B cell (primary cell): ENCODE data around the gene DTX4. TPM values are rescaled to one million over a fixed set of nuclear protein-coding genes. Genes with fewer than 3 reads are reported as not detected.

Experiments used
- ATAC-seq: fragments of 200-7000 bp; cut with Tn5 transposase; one replicate; pipeline ENCODE4 v1.10.0; 2021; ENCODE audit warnings: low read depth, mild to moderate bottlenecking, moderate number of reproducible peaks, moderate library complexity
- CTCF ChIA-PET: fragments of 350-600 bp; sonication (Branson Sonifier 250); formaldehyde crosslinking; loops from one replicate; lab custom pipeline; 2021; ENCODE audit warnings: antibody characterized with exemption, inconsistent platforms; lab: Charles Lee
- POLR2A ChIA-PET: fragments of 350-600 bp; sonication (Branson Sonifier 250); formaldehyde crosslinking; loops from one replicate; lab custom pipeline; 2021; ENCODE audit warnings: antibody characterized with exemption; lab: Charles Lee
- DNase-seq: peaks from one replicate; pipeline ENCODE4 v3.0.0; 2013
- H2AFZ ChIP-seq: 2 replicates; pipeline ENCODE4 v1.6.1; 2012; ENCODE audit warnings: mild to moderate bottlenecking, low read depth, low read length; ENCODE audit not compliant: insufficient read depth, poor library complexity, severe bottlenecking
- H3K27ac ChIP-seq, 2 donors: 1 replicate in 1 of 2; 2 replicates in 1 of 2; pipeline ENCODE4 v1.5.1; 2012 to 2013; ENCODE audit warnings: low read length in 2 of 2, mild to moderate bottlenecking in 2 of 2, moderate library complexity in 1 of 2
- H3K27me3 ChIP-seq, 4 experiments: fragments of 200-600 bp in 1 of 4; sonication (generic) in 1 of 4; replicated peaks in 1 of 4; 1 replicate in 2 of 4; 2 replicates in 2 of 4; pipeline versions ENCODE4 v1.6.1 to v1.7.0; 2013 to 2016; ENCODE audit warnings: low read length in 3 of 4, mild to moderate bottlenecking in 2 of 4, mixed read lengths in 1 of 4, moderate library complexity in 1 of 4; ENCODE audit not compliant: insufficient read depth in 4 of 4, control insufficient read depth in 3 of 4; ENCODE audit errors: control extremely low read depth in 1 of 4
- H3K36me3 ChIP-seq, 2 experiments: replicated peaks in 1 of 2; 1 replicate in 1 of 2; 2 replicates in 1 of 2; pipeline versions ENCODE4 v1.6.1 to v1.7.1; 2013; ENCODE audit warnings: low read length in 1 of 2; ENCODE audit not compliant: insufficient read depth in 2 of 2, control insufficient read depth in 1 of 2; ENCODE audit errors: control extremely low read depth in 1 of 2, extremely low read depth in 1 of 2
- H3K4me1 ChIP-seq, 2 donors: fragments of 200-600 bp in 1 of 2; sonication (generic) in 1 of 2; 1 replicate in 1 of 2; 2 replicates in 1 of 2; pipeline versions ENCODE4 v1.5.1 to v1.6.1; 2013 to 2017; ENCODE audit warnings: low read length in 2 of 2; ENCODE audit not compliant: control insufficient read depth in 2 of 2, insufficient read depth in 2 of 2
- H3K4me2 ChIP-seq: replicated peaks from 2 replicates; pipeline ENCODE3; 2012; ENCODE audit warnings: mild to moderate bottlenecking, low read depth, low read length; ENCODE audit not compliant: poor library complexity, severe bottlenecking
- H3K4me3 ChIP-seq, 5 experiments: fragments of 200-600 bp in 1 of 5; sonication (generic) in 1 of 5; 1 replicate in 3 of 5; 2 replicates in 2 of 5; pipeline versions ENCODE4 v1.5.1 to v1.7.0; 2011 to 2016; ENCODE audit warnings: low read length in 4 of 5, mild to moderate bottlenecking in 4 of 5, low read depth in 2 of 5, control low read depth in 1 of 5, moderate library complexity in 1 of 5; ENCODE audit not compliant: insufficient read depth in 1 of 5; ENCODE audit errors: control extremely low read depth in 1 of 5, extremely low read depth in 1 of 5
- H3K79me2 ChIP-seq: fragments of 200-600 bp; sonication (generic); one replicate; pipeline ENCODE4 v1.6.0; 2016; ENCODE audit warnings: low read length; ENCODE audit not compliant: control insufficient read depth, insufficient read depth
- H3K9ac ChIP-seq: fragments of 200-600 bp; sonication (generic); 2 replicates; pipeline ENCODE4 v1.6.1; 2017; ENCODE audit warnings: mild to moderate bottlenecking, low read length, moderate library complexity
- H3K9me3 ChIP-seq, 3 donors: one replicate each; pipeline versions ENCODE4 v1.6.1 to v1.7.1; 2013; ENCODE audit warnings: low read length in 2 of 3; ENCODE audit not compliant: control insufficient read depth in 2 of 3, insufficient read depth in 1 of 3; ENCODE audit errors: control extremely low read depth in 1 of 3
- H4K20me1 ChIP-seq: 2 replicates; pipeline ENCODE4 v1.6.0; 2012; ENCODE audit warnings: mild to moderate bottlenecking, low read length; ENCODE audit not compliant: insufficient read depth, control insufficient read depth, poor library complexity, severe bottlenecking
- H3K27ac Mint-ChIP-seq: one replicate; pipeline ENCODE4 v1.8.0; 2021; ENCODE audit warnings: mixed read lengths
- H3K27me3 Mint-ChIP-seq: one replicate; pipeline ENCODE4 v1.8.0; 2021; ENCODE audit warnings: mixed read lengths
- H3K4me1 Mint-ChIP-seq: one replicate; pipeline ENCODE4 v1.8.0; 2021; ENCODE audit warnings: mixed read lengths
- H3K4me3 Mint-ChIP-seq: one replicate; pipeline ENCODE4 v1.8.0; 2021; ENCODE audit warnings: mixed read lengths
- H3K9me3 Mint-ChIP-seq: one replicate; pipeline ENCODE4 v1.8.0; 2022; ENCODE audit warnings: mixed read lengths; ENCODE audit not compliant: insufficient read depth
- CTCF ChIP-seq: fragments of 200-600 bp; IDR thresholded peaks from one replicate; pipeline ENCODE4 v1.8.0; 2022; ENCODE audit warnings: antibody characterized with exemption, mild to moderate bottlenecking
- EZH2 ChIP-seq: IDR thresholded peaks from 2 replicates; pipeline ENCODE4 v1.6.1; 2012; ENCODE audit warnings: borderline replicate concordance, low read depth, mild to moderate bottlenecking, moderate library complexity, low read length; ENCODE audit not compliant: insufficient read depth, poor library complexity, severe bottlenecking
- WGBS: methylation state at CpG from one replicate; pipeline ENCODE4 v1.1.5; 2013; ENCODE audit warnings: missing lambda C conversion rate; ENCODE audit not compliant: insufficient coverage; 5-methylcytosine and 5-hydroxymethylcytosine counted together
- intact Hi-C: fragments of 100-400 bp; cut with micrococcal nuclease; formaldehyde crosslinking; loops from one replicate; pipeline ENCODE4 v1.10.0; 2022
- polyA plus RNA-seq: library from polyadenylated mRNA; depleted of rRNA; stranded (reverse); fragments of >200 nt; gene quantifications from 2 replicates; pipeline ENCODE4 v1.2.3, GENCODE V29; 2012
- small RNA-seq: library from RNA; depleted of rRNA; stranded (forward); fragments of <200 nt; gene quantifications from one replicate; pipeline ENCODE3, GENCODE V24; 2012; ENCODE audit warnings: low replicate concordance, low read depth; ENCODE audit not compliant: insufficient read length
- total RNA-seq, 2 donors: library from RNA; stranded (reverse); fragments of 120-200 nt in 1 of 2; gene quantifications; 1 replicate in 1 of 2; 2 replicates in 1 of 2; pipeline versions ENCODE4 v1.2.3 to v1.2.4, GENCODE V29; 2013 to 2022

The DTX4 gene
- total and polyA plus RNA-seq, 2 donors (not counting 1 experiment from before 2014, with no cell fraction given): 11.7 to 43.3 TPM

DNA sequence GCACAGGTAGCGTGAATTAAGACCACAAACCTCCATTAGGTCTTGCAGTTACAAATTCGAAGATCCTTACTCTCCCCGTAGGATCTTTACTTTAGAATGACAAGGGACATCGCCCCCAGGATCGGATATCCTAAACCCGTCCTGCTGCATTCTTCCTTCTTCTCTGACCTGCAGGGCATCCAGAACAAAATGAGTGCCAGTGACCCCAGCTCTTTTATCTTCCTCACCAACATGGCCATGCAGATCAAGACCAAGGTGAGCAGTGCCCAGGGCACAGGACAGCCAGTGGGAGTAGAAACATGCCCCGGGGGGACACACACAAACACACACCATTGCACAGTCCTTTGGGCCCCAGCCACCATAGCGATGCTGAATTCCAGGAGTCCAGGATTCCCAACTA, 83.3 kb downstream of the DTX4 start:
- no peak overlapping the region for H3K9ac ChIP-seq
- H3K27ac Mint-ChIP-seq: no peak overlapping the region
- no peak for DNase-seq
- CTCF ChIA-PET: interaction anchor here (1.8 to 2.0 kb wide), 2 partner anchors 17 to 83 kb away, joined by 5 read pairs; partner anchors contain the start of gene DTX4
- 88% methylated on average over 8 of the region's 8 CpGs for WGBS
- no peaks in the 10 kb centered on the region for H3K27me3 ChIP-seq
- H3K4me3 ChIP-seq: no peak overlapping the region
- no peak overlapping the region for H2AFZ ChIP-seq
- intact Hi-C loops: no loop called here
- H3K27ac ChIP-seq: no peak overlapping the region
- TF ChIP-seq EZH2 (no peak), CTCF (no peak)
- H3K4me3 Mint-ChIP-seq: no peak overlapping the region
- POLR2A ChIA-PET: no interaction called here
- no peaks in the 10 kb centered on the region for H4K20me1 ChIP-seq
- peaks cover 29% of the 10 kb centered on the region for H3K4me1 Mint-ChIP-seq
- H3K9me3 Mint-ChIP-seq: no peaks in the 10 kb centered on the region
- H3K4me2 ChIP-seq: no peak overlapping the region
- peaks cover 18 to 27% of the 10 kb centered on the region in 2 donors for H3K4me1 ChIP-seq
- no peaks in the 10 kb centered on the region for H3K9me3 ChIP-seq
- H3K27me3 Mint-ChIP-seq: no peaks in the 10 kb centered on the region
- ATAC-seq: no peak
- H3K79me2 ChIP-seq: no peaks in the 10 kb centered on the region
- H3K36me3 ChIP-seq: no peaks in the 10 kb centered on the region

Small RNA genes within 50 kb of the gene (small RNA-seq; reads per million reads assigned to genes)
- not detected for gene RN7SL42P

Other genes starting within 250 kb of the DTX4 start
- not detected in 2 replicates for gene GLYATL1, start 232.6 kb upstream of the DTX4 start, total RNA-seq
- gene GLYATL1, start 232.6 kb upstream of the DTX4 start, polyA plus RNA-seq: 0.09 TPM in 1 of 2 replicates, not detected in the other
- not detected in 2 replicates for gene GLYATL1B, start 85.8 kb upstream of the DTX4 start, total RNA-seq
- not detected in 2 replicates for gene GLYATL1B, start 85.8 kb upstream of the DTX4 start, polyA plus RNA-seq
- gene FAM111B, start 64.9 kb upstream of the DTX4 start, total RNA-seq: 148 and 155 TPM in 2 replicates
- gene FAM111B, start 64.9 kb upstream of the DTX4 start, polyA plus RNA-seq: 2.5 and 3.6 TPM in 2 replicates
- gene FAM111A, start 29.3 kb upstream of the DTX4 start, total RNA-seq: 120 and 126 TPM in 2 replicates
- 57.0 and 61.9 TPM in 2 replicates for gene FAM111A, start 29.3 kb upstream of the DTX4 start, polyA plus RNA-seq
- gene MPEG1, start 40.8 kb downstream of the DTX4 start, total RNA-seq: 151 TPM in 2 replicates
- gene MPEG1, start 40.8 kb downstream of the DTX4 start, polyA plus RNA-seq: 13.5 and 27.7 TPM in 2 replicates
- 0.12 TPM in 1 of 2 replicates, not detected in the other for gene OR5AN1, start 186.8 kb downstream of the DTX4 start, total RNA-seq
- 0.17 TPM in 1 of 2 replicates, not detected in the other for gene OR5AN1, start 186.8 kb downstream of the DTX4 start, polyA plus RNA-seq